ENCODE measurements around the gene SGK1.
"Not testable (repeated sequence)": the region's sequence is repeated elsewhere in the genome, so short reads cannot be mapped to it uniquely, and the experiment has no call there.

The SGK1 gene

GRCh38 chr6:134253681-134254080 is 64.2 kb downstream of the SGK1 start:
- peak; percentile 79 for DNase-seq (ENCODE audit: low read depth)

GRCh38 chr6:134251320-134251719 is 66.6 kb downstream of the SGK1 start:
- DNase-seq (ENCODE audit: low read depth), result no peak

GRCh38 chr6:134250776-134251175 is 67.1 kb downstream of the SGK1 start:
- no peak for DNase-seq (ENCODE audit: low read depth)

- DNase-seq (ENCODE audit: low read depth), result peak; percentile 97
Measured at GRCh38 chr6:134249759-134250602, 67.9 kb downstream of the SGK1 start.

DNA sequence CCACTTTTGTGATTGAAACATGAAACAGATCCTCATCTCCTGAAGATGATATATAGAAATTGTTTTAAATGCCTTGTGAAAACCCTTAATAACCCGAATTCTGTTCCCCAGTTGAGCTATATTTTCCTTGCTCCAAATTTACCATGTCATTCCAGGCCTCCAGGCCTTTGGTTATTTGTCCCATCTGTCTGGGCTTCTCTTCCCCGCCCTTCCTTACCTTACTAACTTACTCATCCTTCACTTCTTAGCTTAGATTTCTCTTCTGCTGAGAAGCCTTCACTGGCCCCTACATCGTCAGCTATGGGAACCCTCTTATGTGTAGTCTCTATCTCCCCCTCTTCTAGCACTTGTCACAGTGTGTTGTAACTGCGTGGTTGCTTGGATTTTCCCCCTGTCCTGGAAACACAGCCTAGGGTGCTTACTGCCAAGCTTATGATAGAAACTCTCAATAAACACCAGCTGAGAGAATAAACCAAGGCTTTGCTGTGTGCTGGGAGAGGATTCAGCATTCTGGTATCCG is 68.6 kb downstream of the SGK1 start:
- peak; percentile 76 for DNase-seq (ENCODE audit: low read depth)

DNA sequence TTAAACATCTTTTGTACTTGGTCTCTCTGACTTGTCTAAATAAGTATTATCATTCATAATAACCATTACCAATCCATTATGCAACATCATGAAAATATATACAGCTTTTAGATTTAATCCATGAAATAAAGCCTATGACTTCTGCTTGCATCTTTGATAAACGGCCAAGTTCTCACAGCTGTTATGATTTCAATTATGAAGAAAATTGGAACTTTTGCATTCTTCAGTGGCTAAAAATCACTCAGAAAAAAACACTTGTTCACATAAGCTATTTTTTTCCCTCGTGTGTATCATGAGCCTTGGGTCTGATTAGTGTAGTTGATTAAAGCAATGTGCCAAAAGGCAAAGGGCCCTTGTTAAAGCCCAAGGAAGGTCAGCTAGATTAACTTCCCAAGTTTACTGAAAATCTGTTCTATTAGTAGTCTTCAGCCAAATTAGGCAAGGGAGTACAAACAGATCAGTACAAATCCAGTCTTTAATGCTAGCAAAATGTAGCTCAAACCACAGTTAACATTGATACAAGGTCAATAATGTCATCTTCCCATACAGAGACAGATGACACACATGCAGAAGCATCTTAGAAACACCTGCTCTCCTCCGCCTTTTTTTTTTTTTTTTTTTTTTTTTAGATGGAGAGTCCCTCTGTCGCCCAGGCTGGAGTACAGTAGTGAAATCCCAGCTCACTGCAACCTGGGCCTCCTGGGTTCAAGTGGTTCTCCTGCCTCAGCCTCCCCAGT is 69.9 kb downstream of the SGK1 start:
- no peak for DNase-seq (ENCODE audit: low read depth)

- no peak for DNase-seq (ENCODE audit: low read depth)
Measured at GRCh38 chr6:134247231-134247833, 70.6 kb downstream of the SGK1 start.

- no peak for DNase-seq (ENCODE audit: low read depth)
Measured at GRCh38 chr6:134245706-134246105, 72.2 kb downstream of the SGK1 start.

DNA sequence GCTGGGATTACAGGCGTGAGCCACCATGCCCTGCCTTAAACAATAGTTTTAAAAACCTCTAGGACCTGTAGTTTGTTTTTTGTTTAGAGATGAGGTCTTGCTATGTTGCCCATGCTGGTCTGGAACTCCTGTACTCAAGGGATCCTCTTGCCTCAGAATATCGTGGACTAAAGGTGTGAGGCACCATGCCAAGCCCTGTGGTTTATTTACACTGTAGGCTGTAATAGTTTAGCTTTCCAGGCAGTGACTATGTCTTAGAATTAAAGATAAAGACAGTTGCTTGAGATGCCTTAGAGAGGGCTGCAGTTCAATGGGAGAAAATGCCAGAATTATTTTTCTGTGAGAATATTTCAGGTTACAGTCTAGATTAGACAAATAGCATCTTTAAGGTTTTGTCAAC is 72.9 kb downstream of the SGK1 start:
- peak; percentile 92 for DNase-seq (ENCODE audit: low read depth)

DNA sequence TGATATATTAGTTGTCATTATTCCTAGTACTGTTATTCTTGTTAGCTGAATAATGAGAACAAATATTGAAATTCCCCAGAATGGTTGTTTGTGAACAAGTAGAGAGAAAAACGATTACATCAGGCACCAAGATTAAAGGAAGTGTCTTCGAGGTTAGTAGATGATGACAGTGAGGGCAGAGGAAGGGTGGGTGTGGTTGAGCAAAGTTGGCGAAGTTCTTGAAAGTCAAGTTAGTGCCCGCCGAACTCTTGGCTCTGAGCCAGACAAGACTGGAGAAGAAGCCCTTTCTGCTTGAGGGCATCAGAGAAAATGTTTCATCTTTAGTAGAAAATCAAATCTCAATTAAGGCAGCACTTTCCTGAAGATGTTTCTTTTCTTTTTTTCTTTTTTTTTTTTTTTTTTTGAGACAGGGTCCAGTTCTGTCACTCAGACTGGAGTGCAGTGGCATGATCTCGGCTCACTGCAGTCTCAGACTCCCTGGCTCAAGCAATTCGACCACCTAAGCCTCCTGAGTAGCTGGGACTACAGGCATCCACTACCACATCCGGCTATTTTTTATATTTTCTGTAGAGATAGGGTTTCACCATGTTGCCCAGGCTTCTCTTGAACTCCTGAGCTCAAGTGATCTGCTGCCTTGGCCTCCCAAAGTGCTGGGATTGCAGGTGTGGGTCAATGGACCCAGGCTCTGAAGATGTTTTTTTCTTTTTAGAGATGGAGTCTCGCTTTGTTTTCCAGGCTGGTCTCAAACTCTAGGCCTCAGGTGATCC is 77.1 kb downstream of the SGK1 start:
- DNase-seq (ENCODE audit: low read depth), result no peak

GRCh38 chr6:134238960-134239795 is 78.7 kb downstream of the SGK1 start:
- DNase-seq (ENCODE audit: low read depth), result no peak

GRCh38 chr6:134238006-134238405 is 79.9 kb downstream of the SGK1 start:
- DNase-seq (ENCODE audit: low read depth), result no peak

DNA sequence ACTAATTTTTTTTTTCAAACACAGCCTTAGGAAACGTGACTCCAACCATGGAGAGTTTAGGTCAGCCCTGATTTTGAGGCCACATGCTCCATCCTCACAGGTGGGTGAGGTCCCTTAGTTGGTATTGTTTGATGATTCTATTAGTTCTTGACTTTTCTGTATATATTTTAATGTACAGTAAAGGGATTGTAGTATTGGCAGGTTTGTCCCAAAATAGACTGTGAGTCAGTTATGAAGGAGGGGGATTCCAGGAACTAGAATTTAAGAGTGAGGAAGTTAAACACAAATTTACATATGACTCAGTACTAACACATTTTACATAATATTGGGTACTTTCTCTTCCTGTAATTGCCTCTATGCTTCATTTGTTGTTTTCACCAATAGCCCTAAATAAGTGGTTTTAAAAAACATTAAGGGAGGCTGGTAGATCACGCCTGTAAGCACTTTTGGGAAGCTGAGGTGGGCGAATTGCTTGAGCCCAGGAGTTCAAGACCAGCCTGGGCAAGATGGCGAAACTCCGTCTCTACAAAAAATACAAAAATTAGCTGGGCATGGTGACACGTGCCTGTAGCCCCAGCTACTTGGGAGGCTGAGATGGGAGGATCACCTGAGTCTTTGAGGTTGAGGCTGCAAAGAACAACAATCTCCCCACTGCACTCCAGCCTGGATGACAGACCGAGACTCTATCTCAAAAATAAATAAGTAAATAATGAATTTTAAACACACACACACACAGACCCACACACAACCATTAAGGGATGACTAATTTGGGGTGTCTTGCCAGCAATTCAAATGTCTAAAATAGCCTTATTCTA is 81.8 kb downstream of the SGK1 start:
- peak; percentile 23 for DNase-seq (ENCODE audit: low read depth)

- DNase-seq (ENCODE audit: low read depth), result not testable (repeated sequence)
Measured at GRCh38 chr6:134235334-134235733, 82.6 kb downstream of the SGK1 start.

GRCh38 chr6:134233180-134233955 is 84.5 kb downstream of the SGK1 start:
- no peak for DNase-seq (ENCODE audit: low read depth)

DNA sequence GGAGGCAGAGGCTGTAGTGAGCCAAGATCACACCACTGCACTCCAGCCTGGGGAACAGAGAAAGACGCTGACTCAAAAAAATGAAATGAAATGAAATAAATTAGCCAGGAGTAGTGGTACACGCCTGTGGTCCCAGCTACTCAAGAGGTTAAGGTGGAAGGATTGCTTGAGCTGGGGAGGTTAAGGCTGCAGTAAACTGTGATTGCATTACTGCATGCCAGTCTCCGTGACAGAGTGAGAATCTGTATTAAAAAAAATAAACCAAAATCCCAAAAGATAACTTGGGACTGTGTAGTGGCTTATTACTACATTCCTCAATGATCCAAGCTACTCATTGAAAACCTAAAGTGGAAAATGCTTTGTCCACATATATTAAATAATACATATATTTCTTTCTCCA is 87.0 kb downstream of the SGK1 start:
- peak; percentile 22 for DNase-seq (ENCODE audit: low read depth)

DNA sequence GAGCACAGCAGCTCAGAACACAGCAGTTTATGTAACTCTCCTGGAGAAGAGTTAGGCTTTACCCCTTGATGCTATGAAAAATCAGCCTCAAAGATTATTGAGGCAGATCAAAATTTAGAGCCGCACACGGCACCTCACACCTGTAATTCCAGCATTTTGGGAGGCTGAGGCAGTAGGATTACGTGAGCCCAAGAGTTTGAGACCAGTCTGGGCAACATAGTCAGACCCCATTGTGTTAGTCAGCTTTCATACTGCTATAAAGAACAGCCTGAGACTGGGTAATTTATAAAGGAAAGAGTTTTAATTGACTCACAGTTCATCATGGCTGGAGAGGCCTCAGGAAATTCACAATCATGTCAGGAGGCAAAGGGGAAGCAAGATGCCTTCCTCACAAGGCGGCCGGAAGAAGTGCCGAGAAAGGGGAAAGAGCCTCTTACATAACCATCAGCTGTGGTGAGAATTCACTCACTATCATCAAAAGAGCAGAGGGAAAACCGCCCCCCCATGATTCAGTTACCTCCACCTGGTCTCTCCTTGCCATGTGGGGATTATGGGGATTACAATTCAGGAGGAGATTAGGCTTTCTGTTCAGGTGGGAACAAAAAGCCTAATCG is 87.7 kb downstream of the SGK1 start:
- no peak for DNase-seq (ENCODE audit: low read depth)

- DNase-seq (ENCODE audit: low read depth), result no peak
Measured at GRCh38 chr6:134229520-134229919, 88.4 kb downstream of the SGK1 start.

Measured in amniotic epithelial cell (primary cell).